Endothelial cell of umbilical vein (primary cell): ENCODE results near the gene GDPD4. TPM values are rescaled to one million over a fixed set of nuclear protein-coding genes. Genes with fewer than 3 reads are reported as not detected.

Experiments
- polyA plus RNA-seq, 4 experiments: library from polyadenylated mRNA; depleted of rRNA in 3 of 4; stranded (reverse) in 3 of 4; unstranded in 1 of 4; fragments of >200 nt; gene quantifications; 2 replicates each; pipeline versions ENCODE4 v1.2.1 to v1.2.3, GENCODE V29; 2011 to 2012; ENCODE audit warnings: missing spikeins in 1 of 4
- total RNA-seq: library from RNA; stranded (reverse); gene quantifications from 2 replicates; pipeline ENCODE4 v1.2.3, GENCODE V29; 2021

Gene GDPD4
- total and polyA plus RNA-seq, 2 donors (not counting 3 experiments of a cell fraction or from before 2014, with no cell fraction given): not detected

Other genes starting within 250 kb of the GDPD4 start
- 14.3 and 15.0 TPM in 2 replicates for gene CAPN5, start 234.7 kb downstream of the GDPD4 start, total RNA-seq
- gene CAPN5, start 234.7 kb downstream of the GDPD4 start, polyA plus RNA-seq: 16.6 and 17.0 TPM in 2 replicates
- gene OMP, start 198.8 kb downstream of the GDPD4 start, total RNA-seq: 0.76 and 0.80 TPM in 2 replicates
- gene OMP, start 198.8 kb downstream of the GDPD4 start, polyA plus RNA-seq: 0.30 TPM in 1 of 2 replicates, not detected in the other
- gene MYO7A, start 173.4 kb downstream of the GDPD4 start, total RNA-seq: 1.4 and 3.6 TPM in 2 replicates
- gene MYO7A, start 173.4 kb downstream of the GDPD4 start, polyA plus RNA-seq: 1.1 and 1.3 TPM in 2 replicates
- 11.2 and 12.9 TPM in 2 replicates for gene PAK1, start 172.4 kb upstream of the GDPD4 start, total RNA-seq
- 5.0 and 5.6 TPM in 2 replicates for gene PAK1, start 172.4 kb upstream of the GDPD4 start, polyA plus RNA-seq